ENCODE results near the gene NDC1.
"Not testable (repeated sequence)": the region's sequence is repeated elsewhere in the genome, so short reads cannot be mapped to it uniquely, and the experiment has no call there.

The NDC1 gene

GRCh38 chr1:53837924-53838653, at the start of gene NDC1:
TSS of gene NDC1 (minus strand) at chr1:53838296. CDS start at chr1:53838261, 35 bp downstream.
- peak; percentile 90 for DNase-seq

GRCh38 chr1:53883600-53883999, 45.5 kb upstream of the NDC1 start:
- DNase-seq = not testable (repeated sequence)

GRCh38 chr1:53881853-53882252, 43.8 kb upstream of the NDC1 start:
- DNase-seq = not testable (repeated sequence)

GRCh38 chr1:53878492-53879105, 40.5 kb upstream of the NDC1 start:
- peak; percentile 7 for DNase-seq

- DNase-seq = not testable (repeated sequence)
Measured at GRCh38 chr1:53875150-53875549, 37.1 kb upstream of the NDC1 start.

GRCh38 chr1:53871773-53872484, 33.8 kb upstream of the NDC1 start:
- DNase-seq = no peak

GRCh38 chr1:53871221-53871620, 33.1 kb upstream of the NDC1 start:
- no peak for DNase-seq

- DNase-seq = no peak
Measured at GRCh38 chr1:53869454-53870117, 31.5 kb upstream of the NDC1 start.

GRCh38 chr1:53868565-53868964, 30.5 kb upstream of the NDC1 start:
- no peak for DNase-seq

- DNase-seq = no peak
Measured at GRCh38 chr1:53862507-53862906, 24.4 kb upstream of the NDC1 start.

- peak; percentile 51 for DNase-seq
Measured at GRCh38 chr1:53860967-53861411, 22.9 kb upstream of the NDC1 start.

- no peak for DNase-seq
Measured at GRCh38 chr1:53851571-53852285, 13.6 kb upstream of the NDC1 start.

GRCh38 chr1:53850082-53850673, 12.1 kb upstream of the NDC1 start:
- no peak for DNase-seq

GRCh38 chr1:53847980-53848379, 9.9 kb upstream of the NDC1 start:
- DNase-seq = no peak

- no peak for DNase-seq
Measured at GRCh38 chr1:53842347-53842746, 4.3 kb upstream of the NDC1 start.

GRCh38 chr1:53838654-53838974, 518 bp upstream of the NDC1 start:
- no peak for DNase-seq

- no peak for DNase-seq
Measured at GRCh38 chr1:53837646-53837923, 511 bp downstream of the NDC1 start.

- DNase-seq = no peak
Measured at GRCh38 chr1:53835491-53835890, 2.6 kb downstream of the NDC1 start.

- DNase-seq = no peak
Measured at GRCh38 chr1:53834776-53835175, 3.3 kb downstream of the NDC1 start.

- DNase-seq = no peak
Measured at GRCh38 chr1:53833393-53833792, 4.7 kb downstream of the NDC1 start.

- no peak for DNase-seq
Measured at GRCh38 chr1:53826367-53826766, 11.7 kb downstream of the NDC1 start.

GRCh38 chr1:53825306-53825705, 12.8 kb downstream of the NDC1 start:
- no peak for DNase-seq

- DNase-seq = no peak
Measured at GRCh38 chr1:53822931-53823330, 15.2 kb downstream of the NDC1 start.
